ENCODE results near the gene KIAA0753. TPM values are rescaled to one million over a fixed set of nuclear protein-coding genes. Genes with fewer than 3 reads are reported as not detected.

The KIAA0753 gene
- total RNA-seq, 1 experiment from 2014 or later = 18.3 TPM

- Histone ChIP-seq H3K9ac (ENCODE audit: low read length) (no peak overlapping the region), H3K9me2 (ENCODE audit: insufficient read depth) (no peaks in the 10 kb centered on the region), H3K4me1 (ENCODE audit: control insufficient read depth in 1 of 2, insufficient read depth in 2 of 2, low read length in 2 of 2) (peaks cover 11 to 23% of the 10 kb centered on the region in 2 experiments), H3K36me3 (ENCODE audit: control insufficient read depth in 1 of 2, insufficient read depth in 2 of 2, low read length in 2 of 2) (peaks cover 15 to 40% of the 10 kb centered on the region in 2 experiments), H3K27me3 (ENCODE audit: insufficient read depth, low read length) (no peaks in the 10 kb centered on the region), H2AFZ (ENCODE audit: low read depth, low read length, poor library complexity, severe bottlenecking) (no peak overlapping the region), H4K20me1 (ENCODE audit: insufficient read depth) (no peaks in the 10 kb centered on the region), H3K4me3 (replicated peaks in 1 of 2; ENCODE audit: low read depth in 1 of 2, low read length in 2 of 2) (no peak overlapping the region), H3K9me3 (ENCODE audit: control insufficient read depth in 1 of 2, insufficient read depth in 1 of 2, low read depth in 1 of 2, low read length in 2 of 2) (no peaks in the 10 kb centered on the region), H3K27ac (ENCODE audit: low read depth, low read length) (no peak overlapping the region), H3K4me2 (ENCODE audit: low read length) (no peak overlapping the region), H3K79me2 (ENCODE audit: insufficient read depth, low read length) (peaks cover 7% of the 10 kb centered on the region)
- ATAC-seq (no peak), DNase-seq (ENCODE audit: low read depth, low spot score) (no peak)
- intact Hi-C loops (cut with micrococcal nuclease) = no loop called here
- ChIA-PET POLR2A (no interaction called here), RAD21 (ENCODE audit: low non-redundant PET in 1 of 2, low total read pairs in 2 of 2, uncharacterized antibody in 2 of 2, unreplicated experiment in 2 of 2) (interaction anchor here in 1 of 2 experiments (0.6 kb wide), 1 partner anchor 105 kb away, joined by 4 read pairs; no protein-coding TSS in a partner anchor), CTCF (no interaction called here)
- TF ChIP-seq POLR2A (IDR thresholded peaks at IDR 0.05; ENCODE audit: borderline replicate concordance, extremely low read depth, insufficient read depth, insufficient read length) (no peak), POLR2AphosphoS5 (IDR thresholded peaks at IDR 0.05; ENCODE audit: low read depth, low read length) (no peak), YY1 (IDR thresholded peaks at IDR 0.05; ENCODE audit: extremely low read depth, insufficient replicate concordance, low read depth, low read length) (no peak), CTCF (IDR thresholded peaks at IDR 0.05 in 2 of 3, conservative IDR thresholded peaks at IDR 0.05 in 1 of 3; ENCODE audit: borderline replicate concordance in 1 of 3, insufficient read depth in 1 of 3, low read depth in 2 of 3, low read length in 2 of 3) (no peak), CBX3 (IDR thresholded peaks at IDR 0.05; ENCODE audit: low read depth) (no peak), ZNF274 (IDR thresholded peaks at IDR 0.05; ENCODE audit: low read depth, low read length) (no peak), ELF1 (IDR thresholded peaks at IDR 0.05; ENCODE audit: borderline replicate concordance, low read depth) (no peak), EGR1 (IDR thresholded peaks at IDR 0.05; ENCODE audit: low read depth) (no peak), FOSL1 (IDR thresholded peaks at IDR 0.05; ENCODE audit: low read depth) (no peak), SP1 (IDR thresholded peaks at IDR 0.05; ENCODE audit: low read depth) (no peak), EZH2 (IDR thresholded peaks at IDR 0.05) (no peak)
- BruUV-seq (replicated peaks) = no TSS peak
These were observed 29.3 kb downstream of the KIAA0753 start for GRCh38 chr17:6611231-6611630.
